SU-DHL-6 (cell line): ENCODE results near the gene CD1E.
"Not testable (repeated sequence)": the region's sequence is repeated elsewhere in the genome, so short reads cannot be mapped to it uniquely, and the experiment has no call there.

Experiments used
- H2AFZ ChIP-seq: fragments of 200-600 bp; sonication (generic); 2 replicates; pipeline ENCODE4 v1.6.1; 2014; ENCODE audit warnings: low read depth, mild to moderate bottlenecking, moderate library complexity, mixed read lengths, antibody characterized with exemption, low read length; ENCODE audit not compliant: severe bottlenecking
- H3F3A ChIP-seq: fragments of 200-600 bp; shearing (Covaris generic); 2 replicates; pipeline ENCODE4 v1.6.0; 2016; ENCODE audit warnings: antibody characterized with exemption, mild to moderate bottlenecking; ENCODE audit not compliant: insufficient read depth
- H3K27ac ChIP-seq: fragments of 200-600 bp; sonication (generic); 2 replicates; pipeline ENCODE4 v1.5.1; 2016; ENCODE audit warnings: low read depth, mild to moderate bottlenecking, low read length, moderate library complexity, mixed read lengths
- H3K27me3 ChIP-seq: fragments of 200-600 bp; sonication (generic), shearing (Covaris generic); 2 replicates; pipeline ENCODE4 v1.6.0; 2014; ENCODE audit warnings: mild to moderate bottlenecking, low read length
- H3K36me3 ChIP-seq: fragments of 200-600 bp; sonication (generic); 2 replicates; pipeline ENCODE4 v1.6.1; 2014; ENCODE audit warnings: mild to moderate bottlenecking, low read length, mixed read lengths
- H3K4me2 ChIP-seq: fragments of 300-600, 200-600 bp; shearing (Covaris generic), sonication (generic); 2 replicates; pipeline ENCODE4 v1.6.0; 2014; ENCODE audit warnings: low read length, low read depth, mild to moderate bottlenecking; ENCODE audit not compliant: poor library complexity, severe bottlenecking
- H3K4me3 ChIP-seq: fragments of 200-600 bp; sonication (generic); 2 replicates; pipeline ENCODE4 v1.5.1; 2014; ENCODE audit warnings: antibody characterized with exemption, low read length, mild to moderate bottlenecking, mixed read lengths; ENCODE audit not compliant: insufficient read depth, poor library complexity, severe bottlenecking
- H3K79me2 ChIP-seq: fragments of 200-600 bp; sonication (generic); 2 replicates; pipeline ENCODE4 v1.6.1; 2014; ENCODE audit warnings: mild to moderate bottlenecking, low read length, moderate library complexity; ENCODE audit not compliant: insufficient read depth
- H3K9ac ChIP-seq: fragments of 200-600 bp; sonication (generic); 2 replicates; pipeline ENCODE4 v1.7.0; 2014; ENCODE audit warnings: mild to moderate bottlenecking, low read length
- H3K9me2 ChIP-seq: fragments of 200-600 bp; sonication (generic); replicated peaks from 2 replicates; pipeline ENCODE4 v1.6.1; 2014; ENCODE audit warnings: low read length; ENCODE audit not compliant: insufficient read depth
- H3K9me3 ChIP-seq: fragments of 200-600 bp; sonication (generic); 2 replicates; pipeline ENCODE4 v1.6.1; 2014; ENCODE audit warnings: low read length, mixed read lengths; ENCODE audit not compliant: insufficient read depth
- H4K20me1 ChIP-seq: fragments of 200-600 bp; sonication (generic); 2 replicates; pipeline ENCODE4 v1.6.1; 2014; ENCODE audit warnings: low read depth, mild to moderate bottlenecking, antibody characterized with exemption, low read length, moderate library complexity, mixed read lengths
- EZH2phosphoT487 ChIP-seq: fragments of 200-600 bp; sonication (generic), shearing (Covaris generic); conservative IDR thresholded peaks from 2 replicates; pipeline ENCODE4 v1.6.1; 2018; ENCODE audit warnings: mild to moderate bottlenecking, antibody characterized with exemption, low read length, moderate library complexity, mixed read lengths
- TF ChIP-seq, protein P1 (sequence below): fragments of 200-600 bp; sonication (generic); IDR thresholded peaks from one replicate; pipeline ENCODE4 v1.5.1; 2017; ENCODE audit warnings: antibody characterized with exemption, mild to moderate bottlenecking, low read length, moderate library complexity; ENCODE audit not compliant: insufficient read depth, poor library complexity, severe bottlenecking

The CD1E gene

DNA sequence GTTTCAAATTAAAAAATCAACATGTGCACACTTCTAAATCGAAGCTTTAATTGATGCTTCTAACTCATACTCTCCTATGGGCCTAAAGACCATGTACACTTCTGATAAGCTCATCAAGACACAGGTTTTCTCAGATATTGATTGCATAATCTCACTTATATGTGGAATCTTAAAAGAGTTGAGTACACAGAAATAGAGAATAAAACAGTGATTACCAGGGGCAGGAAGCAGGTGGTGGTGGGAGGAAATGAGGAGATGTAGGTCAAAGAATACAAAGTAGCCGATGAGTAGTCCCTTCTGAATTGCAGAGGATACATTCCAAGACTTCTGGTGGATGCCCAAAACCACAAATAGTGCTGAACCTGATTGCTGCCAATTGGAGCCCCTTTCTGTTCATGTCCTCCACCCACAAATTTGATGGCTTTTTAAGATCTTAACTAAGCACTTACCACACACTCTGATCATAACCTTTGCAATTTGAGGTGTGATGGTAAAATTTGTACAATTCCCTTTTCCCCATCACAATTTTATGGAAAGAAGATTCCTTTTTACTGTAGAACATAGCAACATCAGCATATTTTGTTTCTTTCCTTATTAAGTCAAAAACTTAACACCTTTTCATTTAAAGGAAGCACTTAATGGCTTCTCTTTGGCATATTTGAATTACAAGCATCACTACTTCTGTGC, 19.0 kb upstream of the CD1E start:
- no peaks in the 10 kb centered on the region for H3K79me2 ChIP-seq
- TF ChIP-seq, protein P1, sequence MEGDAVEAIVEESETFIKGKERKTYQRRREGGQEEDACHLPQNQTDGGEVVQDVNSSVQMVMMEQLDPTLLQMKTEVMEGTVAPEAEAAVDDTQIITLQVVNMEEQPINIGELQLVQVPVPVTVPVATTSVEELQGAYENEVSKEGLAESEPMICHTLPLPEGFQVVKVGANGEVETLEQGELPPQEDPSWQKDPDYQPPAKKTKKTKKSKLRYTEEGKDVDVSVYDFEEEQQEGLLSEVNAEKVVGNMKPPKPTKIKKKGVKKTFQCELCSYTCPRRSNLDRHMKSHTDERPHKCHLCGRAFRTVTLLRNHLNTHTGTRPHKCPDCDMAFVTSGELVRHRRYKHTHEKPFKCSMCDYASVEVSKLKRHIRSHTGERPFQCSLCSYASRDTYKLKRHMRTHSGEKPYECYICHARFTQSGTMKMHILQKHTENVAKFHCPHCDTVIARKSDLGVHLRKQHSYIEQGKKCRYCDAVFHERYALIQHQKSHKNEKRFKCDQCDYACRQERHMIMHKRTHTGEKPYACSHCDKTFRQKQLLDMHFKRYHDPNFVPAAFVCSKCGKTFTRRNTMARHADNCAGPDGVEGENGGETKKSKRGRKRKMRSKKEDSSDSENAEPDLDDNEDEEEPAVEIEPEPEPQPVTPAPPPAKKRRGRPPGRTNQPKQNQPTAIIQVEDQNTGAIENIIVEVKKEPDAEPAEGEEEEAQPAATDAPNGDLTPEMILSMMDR = no peak
- no peak for TF ChIP-seq EZH2phosphoT487
- no peaks in the 10 kb centered on the region for H3K9me2 ChIP-seq
- no peak overlapping the region for H3K9ac ChIP-seq
- no peaks in the 10 kb centered on the region for H3K9me3 ChIP-seq
- no peaks in the 10 kb centered on the region for H3K27me3 ChIP-seq
- H4K20me1 ChIP-seq = no peaks in the 10 kb centered on the region
- no peak overlapping the region for H3K4me3 ChIP-seq
- H3K36me3 ChIP-seq = no peaks in the 10 kb centered on the region
- H2AFZ ChIP-seq = no peak overlapping the region
- H3K27ac ChIP-seq = no peak overlapping the region
- no peaks in the 10 kb centered on the region for H3F3A ChIP-seq
- H3K4me2 ChIP-seq = no peak overlapping the region

DNA sequence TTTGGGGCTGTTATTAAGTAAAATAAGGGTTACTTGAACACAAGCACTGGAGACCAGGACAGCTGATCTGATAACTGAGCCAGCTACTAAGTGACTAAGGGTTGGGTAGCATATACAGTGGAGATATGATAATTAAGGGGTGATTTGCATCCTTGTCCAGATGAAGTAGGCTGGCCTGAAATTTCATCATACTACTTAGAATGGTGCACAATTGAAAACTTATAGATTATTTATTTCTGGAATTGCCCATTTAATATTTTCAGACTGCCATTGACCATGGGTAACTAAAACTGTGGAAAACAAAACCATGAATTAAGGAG, 18.5 kb upstream of the CD1E start:
- no peaks in the 10 kb centered on the region for H3F3A ChIP-seq
- no peaks in the 10 kb centered on the region for H3K9me3 ChIP-seq
- no peak overlapping the region for H3K4me3 ChIP-seq
- TF ChIP-seq EZH2phosphoT487 = no peak
- TF ChIP-seq, protein P1 = no peak
- no peaks in the 10 kb centered on the region for H3K36me3 ChIP-seq
- H3K79me2 ChIP-seq = no peaks in the 10 kb centered on the region
- H4K20me1 ChIP-seq = no peaks in the 10 kb centered on the region
- no peak overlapping the region for H3K4me2 ChIP-seq
- H3K27ac ChIP-seq = no peak overlapping the region
- no peak overlapping the region for H3K9ac ChIP-seq
- H3K9me2 ChIP-seq = no peaks in the 10 kb centered on the region
- no peak overlapping the region for H2AFZ ChIP-seq
- H3K27me3 ChIP-seq = no peaks in the 10 kb centered on the region

GRCh38 chr1:158336413-158336812, 17.3 kb upstream of the CD1E start:
- not testable (repeated sequence) for H3K9me3 ChIP-seq, H2AFZ ChIP-seq, H3K4me3 ChIP-seq, H3K27ac ChIP-seq, H4K20me1 ChIP-seq, H3K27me3 ChIP-seq, H3K9me2 ChIP-seq, H3F3A ChIP-seq, H3K79me2 ChIP-seq, H3K36me3 ChIP-seq, H3K9ac ChIP-seq, H3K4me2 ChIP-seq

- not testable (repeated sequence) for H3K79me2 ChIP-seq, H3K27me3 ChIP-seq, H3K9me3 ChIP-seq, H3K36me3 ChIP-seq, H3F3A ChIP-seq, H2AFZ ChIP-seq, H4K20me1 ChIP-seq, H3K9ac ChIP-seq, H3K27ac ChIP-seq, H3K4me2 ChIP-seq, H3K4me3 ChIP-seq, H3K9me2 ChIP-seq
Observed at GRCh38 chr1:158348946-158349345, 4.7 kb upstream of the CD1E start.
